GM12878 (cell line): ENCODE results near the gene ATCAY. TPM values are rescaled to one million over a fixed set of nuclear protein-coding genes. Genes with fewer than 3 reads are reported as not detected.

Experiments used
- ATAC-seq: fragments of 200-7000 bp; cut with Tn5 transposase; 3 replicates; pipeline ENCODE4 v1.9.1; 2020; ENCODE audit warnings: mild to moderate bottlenecking, moderate library complexity
- BruUV-seq: library from RNA; stranded (reverse); fragments of 400-500 nt; replicated peaks from 2 replicates; lab custom pipeline; 2021; lab: Mats Ljungman, UMichigan
- CTCF ChIA-PET: fragments of 300-600 bp; sonication (Branson Sonifier 250); formaldehyde crosslinking; extraction: SDS; loops from one replicate; lab custom pipeline; 2021; ENCODE audit warnings: inconsistent platforms; lab: Yijun Ruan, JAX
- POLR2A ChIA-PET: fragments of 350-600 bp; formaldehyde crosslinking; extraction: SDS; loops from one replicate; lab custom pipeline; 2021; ENCODE audit warnings: inconsistent platforms; lab: Charles Lee
- RAD21 ChIA-PET: fragments of 300-600 bp; sonication (Branson Sonifier 250); formaldehyde crosslinking; loops from one replicate; lab custom pipeline; 2023; ENCODE audit warnings: antibody characterized with exemption; ENCODE audit not compliant: unreplicated experiment; lab: Charles Lee
- SMC1A ChIA-PET: fragments of 300-600 bp; sonication (Branson Sonifier 250); formaldehyde crosslinking; loops from one replicate; lab custom pipeline; 2023; ENCODE audit not compliant: unreplicated experiment, uncharacterized antibody; lab: Charles Lee
- DNase-seq: peaks from one replicate; pipeline ENCODE4 v3.0.0-alpha.2; 2011; ENCODE audit warnings: low read depth, low spot score
- FAIRE-seq: peaks from 3 replicates; lab custom pipeline; 2011; peaks lifted over from hg19 to GRCh38; lab: Jason Lieb, UNC
- H2AFZ ChIP-seq: 2 replicates; pipeline ENCODE4 v1.6.0; 2011; ENCODE audit warnings: low read depth, low read length, control low read depth; ENCODE audit not compliant: control insufficient read depth
- H3K27ac ChIP-seq: 2 replicates; pipeline ENCODE4 v1.5.1; 2011; ENCODE audit warnings: control low read depth; ENCODE audit not compliant: control insufficient read depth, insufficient read depth
- H3K27me3 ChIP-seq, 2 experiments: replicated peaks in 1 of 2; 2 replicates each; pipeline versions ENCODE4 v1.6.0 to v1.6.1; 2011; ENCODE audit warnings: low read length in 1 of 2; ENCODE audit not compliant: control insufficient read depth in 2 of 2, insufficient read depth in 2 of 2
- H3K36me3 ChIP-seq, 2 experiments: 2 replicates each; pipeline ENCODE4 v1.5.1; 2011; ENCODE audit warnings: low read length in 1 of 2; ENCODE audit not compliant: control insufficient read depth in 2 of 2, insufficient read depth in 2 of 2
- H3K4me1 ChIP-seq: 2 replicates; pipeline ENCODE4 v1.6.1; 2011; ENCODE audit warnings: mild to moderate bottlenecking, low read length, moderate library complexity, mixed read lengths; ENCODE audit not compliant: control insufficient read depth, insufficient read depth
- H3K4me2 ChIP-seq: 2 replicates; pipeline ENCODE4 v1.6.0; 2011; ENCODE audit warnings: control low read depth; ENCODE audit not compliant: control insufficient read depth, insufficient read depth
- H3K4me3 ChIP-seq: fragments of 200-600 bp; sonication (generic); 2 replicates; pipeline ENCODE4 v1.5.1; 2016
- H3K79me2 ChIP-seq: 2 replicates; pipeline ENCODE4 v1.6.0; 2011; ENCODE audit warnings: low read length; ENCODE audit not compliant: control insufficient read depth, insufficient read depth
- H3K9ac ChIP-seq: 2 replicates; pipeline ENCODE4 v1.8.0; 2011; ENCODE audit warnings: low read length, control low read depth, mixed read lengths; ENCODE audit not compliant: control insufficient read depth, insufficient read depth
- H3K9me3 ChIP-seq: replicated peaks from 3 replicates; pipeline ENCODE4 v1.5.1; 2011; ENCODE audit warnings: mild to moderate bottlenecking, low read length; ENCODE audit not compliant: control insufficient read depth, insufficient read depth
- H4K20me1 ChIP-seq: 2 replicates; pipeline ENCODE4 v1.6.0; 2011; ENCODE audit not compliant: control insufficient read depth, insufficient read depth
- ASH2L ChIP-seq: fragments of 300-600, 200-600 bp; sonication (generic); IDR thresholded peaks from 2 replicates; pipeline ENCODE4 v1.6.1; 2017; ENCODE audit warnings: low read depth, mild to moderate bottlenecking, borderline replicate concordance
- ATF2 ChIP-seq: IDR thresholded peaks from 2 replicates; pipeline ENCODE4 v1.6.1; 2012; ENCODE audit warnings: low read length, inconsistent platforms
- BCL3 ChIP-seq: IDR thresholded peaks from 2 replicates; pipeline ENCODE4 v1.6.1; 2011; ENCODE audit warnings: borderline replicate concordance, low read depth, mild to moderate bottlenecking, moderate library complexity, low read length; ENCODE audit not compliant: insufficient read depth, poor library complexity, severe bottlenecking
- FOXM1 ChIP-seq: IDR thresholded peaks from 2 replicates; pipeline ENCODE4 v1.6.1; 2012; ENCODE audit warnings: low read depth, mild to moderate bottlenecking, inconsistent platforms, low read length, moderate library complexity
- HCFC1 ChIP-seq: fragments of 150-350 bp; IDR thresholded peaks from 2 replicates; pipeline ENCODE4 v1.6.1; 2014; ENCODE audit warnings: low read length
- IKZF2 ChIP-seq, 2 experiments: fragments of 450-650 bp; IDR thresholded peaks; 2 replicates each; pipeline ENCODE4 v1.6.1; 2017; ENCODE audit warnings: mild to moderate bottlenecking in 2 of 2, moderate library complexity in 2 of 2
- JUNB ChIP-seq: IDR thresholded peaks from 2 replicates; pipeline ENCODE4 v1.6.1; 2016; ENCODE audit warnings: antibody characterized with exemption, mild to moderate bottlenecking
- PAX5 ChIP-seq: IDR thresholded peaks from 2 replicates; pipeline ENCODE4 v1.6.1; 2011; ENCODE audit warnings: low read depth, low read length, borderline replicate concordance
- POU2F2 ChIP-seq: IDR thresholded peaks from 3 replicates; pipeline ENCODE4 v1.6.1; 2011; ENCODE audit warnings: low read depth, mild to moderate bottlenecking, low read length, borderline replicate concordance
- WGBS: methylation state at CpG from one replicate; pipeline ENCODE4 v1.1.6; 2016; ENCODE audit warnings: low lambda C conversion rate; ENCODE audit not compliant: insufficient replicate concordance, insufficient coverage; ENCODE audit errors: missing lambda C conversion rate; 5-methylcytosine and 5-hydroxymethylcytosine counted together
- in situ Hi-C: fragments of 300-500 bp; cut with MboI; formaldehyde crosslinking; loops from 9 replicates; pipeline ENCODE4 v1.14.3; 2018; ENCODE audit warnings: mixed read lengths
- intact Hi-C: fragments of 100-400 bp; cut with micrococcal nuclease; formaldehyde crosslinking; loops from one replicate; pipeline ENCODE4 v1.14.2; 2022; ENCODE audit not compliant: unreplicated experiment
- polyA plus RNA-seq, 11 experiments: library from polyadenylated mRNA; depleted of rRNA in 4 of 11; unstranded in 6 of 11; stranded (reverse) in 5 of 11; fragments of >200 nt; fragmentation: Nextera tagmentation in 4 of 11; fragmentation: Illumina TruSeq in 1 of 11; extraction: Ambion mirVana in 4 of 11; extraction: Trizol in 1 of 11; gene quantifications; 1 replicate in 1 of 11; 2 replicates in 10 of 11; pipeline versions ENCODE4 v1.2.1 to v1.2.3, GENCODE V29; 2011 to 2016; ENCODE audit warnings: inconsistent platforms in 2 of 11, missing spikeins in 2 of 11, low read depth in 1 of 11
- total RNA-seq, 4 experiments: library from RNA; depleted of rRNA in 3 of 4; stranded (reverse); fragments of >200 nt in 3 of 4; fragmentation: Illumina TruSeq in 1 of 4; extraction: Trizol in 1 of 4; gene quantifications; 2 replicates each; pipeline versions ENCODE4 v1.2.1 to v1.2.3, GENCODE V29; 2013 to 2021

ATCAY gene
- total and polyA plus RNA-seq, 10 of the 15 experiments (the other 5 are each of a cell fraction or from before 2014, with no cell fraction given) = under 0.01 to 0.04 (median 0.02) TPM; not detected in 4

- H2AFZ ChIP-seq = no peak overlapping the region
- CTCF ChIA-PET = no interaction called here
- H3K9ac ChIP-seq = no peak overlapping the region
- H3K4me2 ChIP-seq = no peak overlapping the region
- BruUV-seq = no TSS peak
- RAD21 ChIA-PET = no interaction called here
- DNase-seq (no peak), ATAC-seq (no peak), FAIRE-seq (no peak)
- no peak overlapping the region for H3K27ac ChIP-seq
- H3K36me3 ChIP-seq = no peaks in the 10 kb centered on the region
- TF ChIP-seq BCL3 (peak; percentile 34), ASH2L (no peak), PAX5 (peak; percentile 94; the same call in 1 of the 2 replicates)
- POLR2A ChIA-PET = no interaction called here
- SMC1A ChIA-PET = no interaction called here
- no peak overlapping the region for H3K4me3 ChIP-seq
- no peaks in the 10 kb centered on the region; the same call in 2 of the 3 replicates for H3K9me3 ChIP-seq
- no peaks in the 10 kb centered on the region for H4K20me1 ChIP-seq
- no peaks in the 10 kb centered on the region for H3K4me1 ChIP-seq
- 65% methylated on average over 17 of the region's 17 CpGs for WGBS
- in situ Hi-C loops (no loop called here), intact Hi-C loops (no loop called here)
- no peaks in the 10 kb centered on the region for H3K79me2 ChIP-seq
- no peaks in the 10 kb centered on the region; a peak in 1 of 4 replicates for H3K27me3 ChIP-seq
Measured at GRCh38 chr19:3837332-3837731, 43.2 kb upstream of the ATCAY start.

GRCh38 chr19:3837922-3838321 lies 42.6 kb upstream of the ATCAY start:
- Histone ChIP-seq H3K27ac (no peak overlapping the region), H2AFZ (no peak overlapping the region), H3K27me3 (no peaks in the 10 kb centered on the region; a peak in 1 of 4 replicates), H3K79me2 (no peaks in the 10 kb centered on the region), H3K9ac (no peak overlapping the region), H3K4me3 (no peak overlapping the region), H4K20me1 (no peaks in the 10 kb centered on the region), H3K9me3 (no peaks in the 10 kb centered on the region; the same call in 2 of the 3 replicates), H3K4me1 (no peaks in the 10 kb centered on the region), H3K36me3 (no peaks in the 10 kb centered on the region), H3K4me2 (no peak overlapping the region)
- DNase-seq (no peak), ATAC-seq (no peak), FAIRE-seq (peak; percentile 56)
- SMC1A ChIA-PET = no interaction called here
- 85% methylated on average over 19 of the region's 19 CpGs for whole genome bisulfite sequencing
- no peak for TF ChIP-seq HCFC1
- no peak for TF ChIP-seq POU2F2
- TF ChIP-seq JUNB = no peak
- no peak for TF ChIP-seq ATF2
- TF ChIP-seq IKZF2 (IDR thresholded peaks at IDR 0.05) = no peak
- 0 out of 2 replicates have a peak, but pooled peaks have one; percentile 22 for TF ChIP-seq FOXM1
- peak; percentile 92; the same call in 1 of the 2 replicates for TF ChIP-seq PAX5
- intact Hi-C loops (no loop called here), in situ Hi-C loops (no loop called here)
- CTCF ChIA-PET = no interaction called here
- POLR2A ChIA-PET = no interaction called here
- no TSS peak for BruUV-seq
- RAD21 ChIA-PET = no interaction called here
